GM18517 (cell line): Measurements from ENCODE around the gene KRTAP10-11.
"Not testable (repeated sequence)": the region's sequence is repeated elsewhere in the genome, so short reads cannot be mapped to it uniquely, and the experiment has no call there.

Source experiments
- ATAC-seq: cut with Tn5 transposase; IDR thresholded peaks from one replicate; pipeline ENCODE4 v1.9.1; 2021; ENCODE audit warnings: mild to moderate bottlenecking, moderate library complexity; ENCODE audit not compliant: unreplicated experiment

KRTAP10-11 gene, protein sequence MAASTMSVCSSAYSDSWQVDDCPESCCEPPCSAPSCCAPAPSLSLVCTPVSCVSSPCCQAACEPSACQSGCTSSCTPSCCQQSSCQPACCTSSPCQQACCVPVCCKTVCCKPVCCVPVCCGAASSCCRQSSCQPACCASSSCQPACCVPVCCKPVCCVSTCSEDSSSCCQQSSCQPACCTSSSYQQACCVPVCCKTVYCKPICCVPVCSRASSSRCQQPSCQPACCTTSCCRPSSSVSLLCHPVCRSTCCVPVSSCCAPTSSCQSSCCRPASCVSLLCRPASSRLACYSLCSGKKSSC

DNA sequence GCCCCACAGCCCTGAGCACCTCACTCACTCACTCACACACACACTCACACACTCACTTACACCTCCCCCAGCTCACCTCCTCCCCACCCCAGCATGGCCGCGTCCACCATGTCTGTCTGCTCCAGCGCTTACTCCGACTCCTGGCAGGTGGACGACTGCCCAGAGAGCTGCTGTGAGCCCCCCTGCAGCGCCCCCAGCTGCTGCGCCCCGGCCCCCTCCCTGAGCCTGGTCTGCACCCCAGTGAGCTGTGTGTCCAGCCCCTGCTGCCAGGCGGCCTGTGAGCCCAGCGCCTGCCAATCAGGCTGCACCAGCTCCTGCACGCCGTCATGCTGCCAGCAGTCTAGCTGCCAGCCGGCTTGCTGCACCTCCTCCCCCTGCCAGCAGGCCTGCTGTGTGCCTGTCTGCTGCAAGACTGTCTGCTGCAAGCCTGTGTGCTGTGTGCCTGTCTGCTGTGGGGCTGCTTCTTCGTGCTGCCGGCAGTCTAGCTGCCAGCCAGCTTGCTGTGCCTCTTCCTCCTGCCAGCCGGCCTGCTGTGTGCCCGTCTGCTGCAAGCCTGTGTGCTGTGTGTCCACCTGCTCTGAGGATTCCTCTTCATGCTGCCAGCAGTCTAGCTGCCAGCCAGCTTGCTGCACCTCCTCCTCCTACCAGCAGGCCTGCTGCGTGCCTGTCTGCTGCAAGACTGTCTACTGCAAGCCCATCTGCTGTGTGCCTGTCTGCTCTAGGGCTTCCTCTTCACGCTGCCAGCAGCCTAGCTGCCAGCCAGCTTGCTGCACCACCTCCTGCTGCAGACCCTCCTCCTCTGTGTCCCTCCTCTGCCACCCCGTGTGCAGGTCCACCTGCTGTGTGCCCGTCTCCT is at the start of gene KRTAP10-11:
Gene KRTAP10-11, plus strand, starts transcription at position 49 of the 856 bp plus-strand sequence. Its CDS starts 45 bp downstream, at position 94.
- ATAC-seq: not testable (repeated sequence)

DNA sequence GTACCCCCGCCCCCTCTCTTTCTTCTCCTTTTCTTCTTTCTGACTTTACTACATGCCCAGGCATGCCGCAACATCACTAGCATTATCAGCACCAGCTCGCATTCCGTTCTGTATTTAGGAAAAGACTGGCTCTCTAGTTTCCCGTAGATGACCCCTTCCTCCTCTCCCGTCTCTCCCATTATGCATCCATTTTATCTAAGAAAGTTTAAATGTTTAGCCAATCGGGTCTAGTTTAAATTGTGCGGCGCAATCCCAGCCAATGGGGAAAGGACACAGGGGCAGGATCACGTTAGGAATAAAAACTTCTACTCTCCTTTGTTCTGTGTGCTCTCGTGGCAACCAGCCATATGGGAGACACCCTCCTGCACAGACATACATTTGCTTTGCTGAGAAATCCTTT is 48.2 kb upstream of the KRTAP10-11 start:
- ATAC-seq: no peak

DNA sequence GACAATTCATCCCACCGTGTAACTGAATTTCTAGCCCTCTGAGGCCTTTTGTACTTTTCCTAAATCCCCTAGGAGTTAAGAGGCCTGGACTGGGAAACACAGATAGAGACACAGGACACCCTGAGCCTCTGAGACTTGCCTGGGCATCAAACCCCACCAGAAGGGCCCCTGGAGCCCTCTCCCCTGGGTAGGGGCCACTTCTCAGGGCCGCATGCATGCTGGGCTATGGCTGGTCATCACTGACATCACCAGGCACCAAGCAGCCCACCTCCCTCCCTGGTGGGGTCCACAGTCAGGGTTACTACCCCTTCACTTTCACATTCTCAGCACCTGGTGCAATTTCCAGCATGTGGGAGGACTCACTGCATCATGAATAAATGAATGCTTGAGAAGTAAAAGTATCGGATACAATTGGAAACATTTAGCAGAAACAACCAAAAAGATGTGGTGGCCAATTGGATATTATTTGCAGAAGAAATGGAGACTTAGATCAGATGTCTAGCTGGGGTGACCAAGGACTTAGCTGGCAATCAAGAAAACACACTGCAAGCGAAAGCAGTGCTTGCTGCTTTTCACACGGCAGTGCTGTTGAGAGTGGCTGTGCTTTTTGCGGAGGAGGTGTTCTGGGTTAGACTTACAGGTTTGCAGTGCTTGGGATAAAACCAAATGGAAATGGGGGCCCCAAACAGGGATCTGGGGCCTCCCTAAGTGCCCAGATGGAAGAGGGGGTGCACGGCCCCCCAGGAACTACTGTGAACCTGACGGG is 46.8 kb upstream of the KRTAP10-11 start:
- no peak for ATAC-seq

DNA sequence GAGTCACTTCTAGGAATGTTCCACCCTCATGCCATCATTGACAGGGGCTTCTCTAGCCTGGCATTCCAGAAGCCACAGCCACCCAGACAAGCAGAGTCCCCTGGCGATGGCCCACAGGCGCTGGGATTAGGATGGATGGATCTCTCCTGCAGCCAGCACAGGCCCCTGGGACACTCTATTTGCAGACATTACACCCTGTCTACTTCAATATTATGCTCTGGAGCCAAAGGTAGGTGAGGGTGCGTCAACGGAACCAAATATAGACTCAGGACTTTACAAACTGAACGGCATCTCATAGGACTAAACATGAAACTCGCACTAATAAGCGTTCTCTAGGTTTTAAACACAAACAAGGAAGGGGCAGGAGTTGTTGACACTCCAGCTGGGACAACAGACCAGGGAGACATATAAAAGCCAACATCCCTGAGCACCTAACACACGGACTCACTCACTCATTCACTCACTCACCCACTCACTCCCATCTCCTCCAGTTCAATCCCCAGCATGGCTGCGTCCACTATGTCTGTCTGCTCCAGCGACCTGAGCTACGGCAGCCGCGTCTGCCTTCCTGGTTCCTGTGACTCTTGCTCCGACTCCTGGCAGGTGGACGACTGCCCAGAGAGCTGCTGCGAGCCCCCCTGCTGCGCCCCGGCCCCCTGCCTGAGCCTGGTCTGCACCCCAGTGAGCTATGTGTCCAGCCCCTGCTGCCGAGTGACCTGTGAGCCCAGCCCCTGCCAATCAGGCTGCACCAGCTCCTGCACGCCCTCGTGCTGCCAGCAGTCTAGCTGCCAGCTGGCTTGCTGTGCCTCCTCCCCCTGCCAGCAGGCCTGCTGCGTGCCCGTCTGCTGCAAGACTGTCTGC is 45.9 kb upstream of the KRTAP10-11 start, which contains the start of gene KRTAP10-7:
Gene KRTAP10-7, plus strand, starts transcription at position 480 of the 861 bp plus-strand sequence. Its CDS starts 25 bp downstream, at position 505.
- ATAC-seq: not testable (repeated sequence)

DNA sequence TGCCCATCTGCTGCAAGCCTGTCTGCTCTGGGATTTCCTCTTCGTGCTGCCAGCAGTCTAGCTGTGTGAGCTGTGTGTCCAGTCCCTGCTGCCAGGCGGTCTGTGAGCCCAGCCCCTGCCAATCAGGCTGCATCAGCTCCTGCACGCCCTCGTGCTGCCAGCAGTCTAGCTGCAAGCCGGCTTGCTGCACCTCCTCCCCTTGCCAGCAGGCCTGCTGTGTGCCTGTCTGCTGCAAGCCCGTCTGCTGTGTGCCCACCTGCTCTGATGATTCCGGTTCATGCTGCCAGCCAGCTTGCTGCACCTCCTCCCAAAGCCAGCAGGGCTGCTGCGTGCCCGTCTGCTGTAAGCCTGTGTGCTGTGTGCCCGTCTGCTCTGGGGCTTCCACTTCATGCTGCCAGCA is 45.1 kb upstream of the KRTAP10-11 start:
- not testable (repeated sequence) for ATAC-seq

DNA sequence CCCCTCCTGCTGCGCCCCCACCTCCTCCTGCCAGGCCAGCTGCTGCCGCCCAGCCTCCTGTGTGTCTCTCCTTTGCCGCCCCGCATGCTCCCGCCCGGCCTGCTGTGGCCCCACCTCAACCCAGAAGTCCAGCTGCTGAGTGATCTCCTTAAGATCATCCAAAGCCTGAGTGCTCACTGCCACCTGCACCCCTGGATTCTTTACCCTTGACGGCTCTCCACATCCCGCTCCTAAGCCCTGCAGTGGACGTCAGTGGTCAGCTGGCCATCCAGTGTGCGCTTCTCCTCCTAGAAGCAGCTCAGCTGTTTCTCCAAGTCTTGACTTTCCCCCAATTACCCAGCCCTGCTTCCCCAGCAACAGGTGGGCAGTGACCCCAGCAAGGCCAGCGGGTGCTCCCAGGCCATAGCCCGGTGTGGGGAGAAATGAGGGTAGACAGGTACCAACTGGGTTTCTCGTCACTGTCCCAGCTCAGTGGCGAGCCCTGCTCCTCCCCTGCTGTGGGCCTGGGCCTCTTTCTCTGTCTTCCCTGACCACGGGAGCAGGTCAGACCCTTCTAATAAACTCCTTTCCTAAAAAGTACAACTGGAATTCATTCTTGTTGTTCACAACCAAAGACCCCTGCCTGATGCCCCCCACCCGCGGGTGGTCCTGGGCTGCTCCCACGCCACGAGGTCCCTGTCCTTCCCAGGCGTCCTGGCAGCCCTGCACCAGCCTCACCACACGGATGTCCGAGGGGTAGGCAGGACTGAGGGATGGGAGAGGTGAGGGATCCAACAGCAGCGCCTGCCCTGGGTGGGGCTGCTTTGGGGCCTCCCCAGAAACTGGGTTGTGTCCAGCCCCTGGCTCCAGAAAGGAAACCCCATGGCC is 44.4 kb upstream of the KRTAP10-11 start:
- ATAC-seq: no peak

DNA sequence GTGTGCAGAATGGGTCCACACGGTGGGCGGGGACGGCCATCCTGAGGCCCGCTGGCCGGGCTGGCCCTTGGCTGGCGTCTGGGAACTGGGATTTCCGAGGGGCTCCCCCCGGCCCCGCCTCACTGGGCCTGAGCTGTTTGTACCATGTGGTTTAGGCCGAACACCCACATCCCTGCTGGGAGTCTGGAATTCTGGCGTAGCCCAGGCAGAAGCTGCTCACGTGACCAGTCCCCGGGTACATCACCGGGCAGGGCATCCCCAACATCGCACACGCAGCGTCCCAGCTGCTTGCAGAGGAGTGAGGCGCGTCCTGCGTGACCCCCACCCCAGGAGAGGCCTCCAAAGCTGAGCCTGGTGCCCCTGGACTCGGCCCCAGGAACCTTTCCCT is 43.8 kb upstream of the KRTAP10-11 start:
- ATAC-seq: no peak

DNA sequence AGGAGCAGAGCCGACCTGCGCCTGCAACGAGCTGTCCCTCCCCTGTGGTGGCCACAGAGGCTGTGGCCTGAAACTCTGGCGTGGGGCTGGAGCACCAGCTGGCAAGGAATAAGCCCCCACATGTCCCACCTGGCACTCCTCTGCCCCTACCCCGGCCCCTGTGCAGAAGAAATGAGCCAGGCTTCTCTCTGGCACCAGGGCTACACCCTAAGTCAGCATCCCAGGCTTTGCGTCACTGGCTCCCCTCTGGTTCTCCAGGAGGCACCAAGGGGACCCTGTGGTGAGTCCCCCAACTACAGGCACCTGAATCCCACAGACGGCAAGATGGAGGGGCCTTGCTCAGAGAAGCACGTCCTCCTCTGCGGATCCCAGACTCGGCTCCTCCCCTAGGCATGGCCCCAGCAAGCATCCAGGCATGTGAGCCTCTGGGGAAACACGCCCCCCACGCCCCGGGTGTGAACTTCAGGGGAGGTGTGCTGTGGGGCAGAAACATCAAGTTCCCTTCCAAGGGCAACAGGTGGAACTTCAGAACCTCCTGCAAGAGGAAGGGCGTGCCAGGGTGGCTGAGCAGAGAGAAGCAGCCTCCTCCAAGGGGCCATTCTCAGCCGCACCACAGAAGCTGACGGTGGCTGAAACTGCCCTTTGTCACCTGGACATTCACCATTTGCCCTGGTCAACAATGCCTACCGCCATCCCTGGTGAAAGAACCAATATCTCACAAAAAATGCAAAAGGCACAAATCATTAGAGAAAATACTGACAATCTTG is 42.9 kb upstream of the KRTAP10-11 start:
- no peak for ATAC-seq

DNA sequence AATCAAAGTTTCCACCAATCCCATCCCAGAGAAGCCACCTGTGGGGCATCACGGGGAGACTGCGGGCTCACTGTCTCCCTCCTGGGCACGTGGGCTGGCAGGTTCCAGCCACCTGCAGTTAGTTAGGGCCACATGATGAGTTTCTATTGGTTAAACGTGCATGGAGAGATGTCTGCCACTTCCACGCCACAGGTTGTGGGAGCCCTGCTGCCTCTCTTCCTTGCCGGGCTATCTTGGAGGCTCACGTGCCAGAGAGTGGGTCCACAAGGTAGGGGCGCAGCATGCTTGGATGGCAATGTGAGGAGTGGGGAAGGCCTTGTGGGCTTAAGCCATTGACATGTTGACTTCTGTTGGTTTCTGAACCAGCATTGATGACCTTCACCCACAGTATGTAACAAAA is 42.3 kb upstream of the KRTAP10-11 start:
- no peak for ATAC-seq

DNA sequence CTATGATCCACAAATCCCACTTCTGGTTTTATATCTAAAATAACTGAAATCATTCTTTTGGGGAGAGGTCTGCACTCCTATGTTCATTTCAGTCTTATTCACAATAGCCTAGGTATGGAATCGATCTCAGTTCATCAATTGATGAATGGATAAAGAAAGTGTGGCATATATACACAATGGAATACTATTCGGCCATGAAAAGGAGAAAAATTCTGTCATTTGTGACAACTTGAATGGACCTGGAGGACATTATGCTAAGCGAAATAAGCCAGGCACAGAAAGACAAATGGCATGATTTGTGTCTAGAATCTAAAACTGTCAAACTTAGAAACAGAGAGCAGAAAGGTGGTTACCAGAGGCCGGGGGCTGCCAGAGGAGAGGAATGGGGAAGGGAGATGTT is 39.7 kb upstream of the KRTAP10-11 start:
- no peak for ATAC-seq

DNA sequence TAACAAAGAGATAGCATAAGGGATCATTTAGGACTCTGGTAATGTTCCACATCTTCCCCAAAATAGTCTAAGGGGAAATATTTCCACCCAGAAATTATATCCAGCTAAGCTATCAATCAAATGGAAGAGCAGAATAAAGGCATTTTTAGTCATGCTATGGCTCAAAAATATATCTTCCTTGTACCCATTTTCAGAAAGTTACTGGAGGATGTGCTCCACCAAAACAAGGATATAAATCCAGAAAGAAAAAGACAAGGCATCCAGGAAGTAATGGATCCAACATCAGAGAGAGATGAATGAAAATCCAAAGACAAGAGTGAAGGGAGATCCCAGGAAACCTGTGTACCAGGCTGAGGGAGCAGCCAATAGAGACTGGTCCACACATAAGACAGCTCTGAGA is 37.0 kb upstream of the KRTAP10-11 start:
- ATAC-seq: no peak

DNA sequence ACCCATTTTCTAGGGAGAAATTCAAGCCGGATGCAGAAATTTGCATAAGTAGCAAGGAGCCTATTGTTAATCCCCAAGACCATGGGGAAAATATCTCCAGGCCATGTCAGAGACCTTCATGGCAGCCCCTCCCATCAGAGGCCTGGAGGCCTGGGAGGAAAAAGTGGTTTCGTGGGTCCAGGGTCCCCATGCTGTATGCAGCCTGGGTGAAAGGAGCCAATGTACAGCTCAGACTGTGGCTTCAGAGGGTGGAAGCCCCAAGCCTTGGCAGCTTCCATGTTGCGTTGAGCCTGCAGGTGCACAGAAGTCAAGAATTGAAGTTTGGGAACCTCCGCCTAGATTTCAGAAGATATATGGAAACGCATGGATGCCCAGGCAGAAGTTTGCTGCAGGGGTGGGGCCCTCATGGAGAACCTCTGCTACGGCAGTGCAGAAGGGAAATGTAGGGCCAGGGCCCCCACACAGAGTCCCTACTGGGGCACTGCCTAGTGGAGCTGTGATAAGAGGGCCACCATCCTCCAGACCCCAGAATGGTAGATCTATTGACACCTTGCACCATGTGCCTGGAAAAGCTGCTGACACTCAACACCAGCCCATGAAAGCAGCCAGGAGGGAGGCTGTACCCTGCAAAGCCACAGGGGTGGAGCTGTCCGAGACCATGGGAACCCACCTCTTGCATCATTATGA is 35.9 kb upstream of the KRTAP10-11 start:
- ATAC-seq: not testable (repeated sequence)

DNA sequence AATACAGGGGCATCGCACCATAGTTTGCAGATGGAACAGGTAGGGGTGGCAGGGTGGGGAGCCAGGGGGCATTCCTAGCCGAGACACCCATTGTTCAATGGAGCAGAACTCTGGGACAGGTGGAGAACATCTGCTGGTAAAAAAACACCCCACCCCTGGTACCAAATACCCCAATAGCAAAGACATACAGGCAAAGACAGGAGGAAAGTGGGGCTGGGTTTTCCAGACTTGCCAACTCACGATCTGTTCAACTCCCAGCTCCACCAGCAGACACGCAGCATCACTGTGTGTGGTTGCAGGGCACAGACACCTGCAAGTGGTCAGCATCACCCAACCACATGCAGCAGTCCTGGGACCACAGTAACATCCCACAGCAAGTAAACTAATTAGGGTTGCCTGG is 34.7 kb upstream of the KRTAP10-11 start:
- no peak for ATAC-seq

DNA sequence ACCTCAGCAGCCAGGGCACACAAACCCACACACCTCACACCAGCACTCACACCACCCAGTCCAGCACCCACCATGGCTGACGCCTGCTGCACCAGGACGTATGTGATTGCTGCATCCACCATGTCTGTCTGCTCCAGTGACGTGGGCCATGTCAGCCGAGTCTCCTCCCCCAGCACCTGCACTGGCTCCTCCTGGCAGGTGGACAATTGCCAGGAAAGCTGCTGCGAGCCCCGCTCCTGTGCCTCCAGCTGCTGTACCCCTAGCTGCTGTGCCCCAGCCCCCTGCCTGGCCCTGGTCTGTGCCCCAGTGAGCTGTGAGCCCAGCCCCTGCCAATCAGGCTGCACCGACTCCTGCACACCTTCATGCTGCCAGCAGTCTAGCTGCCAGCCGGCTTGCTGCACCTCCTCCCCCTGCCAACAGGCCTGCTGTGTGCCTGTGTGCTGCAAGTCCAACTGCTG is 34.2 kb upstream of the KRTAP10-11 start, which contains the start of gene KRTAP10-8:
Gene KRTAP10-8, plus strand, starts transcription at position 51 of the 458 bp plus-strand sequence. Its CDS starts 22 bp downstream, at position 73.
- no peak for ATAC-seq

DNA sequence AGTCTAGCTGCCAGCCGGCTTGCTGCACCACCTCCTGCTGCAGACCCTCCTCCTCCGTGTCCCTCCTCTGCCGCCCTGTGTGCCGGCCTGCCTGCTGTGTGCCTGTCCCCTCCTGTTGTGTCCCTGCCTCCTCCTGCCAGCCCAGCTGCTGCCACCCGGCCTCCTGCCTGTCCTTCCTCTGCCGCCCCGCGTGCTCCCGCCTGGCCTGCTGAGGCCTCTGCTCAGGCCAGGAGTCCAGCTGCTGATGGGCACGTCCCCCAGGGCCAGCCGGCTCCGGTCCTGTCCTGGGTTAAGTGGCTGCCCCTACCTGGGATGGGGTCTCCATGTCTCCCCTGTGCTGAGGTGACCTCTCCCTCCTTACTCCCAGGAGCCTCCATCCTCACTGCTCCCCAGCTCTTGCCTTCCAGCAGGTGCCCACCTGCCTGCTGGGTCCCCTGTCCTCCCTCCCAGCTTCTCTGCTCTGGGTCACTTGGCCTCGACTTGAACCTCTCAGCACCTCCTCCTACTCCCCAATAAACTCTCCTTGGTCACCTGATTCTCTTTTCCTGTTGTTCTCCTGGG is 33.5 kb upstream of the KRTAP10-11 start:
- no peak for ATAC-seq

DNA sequence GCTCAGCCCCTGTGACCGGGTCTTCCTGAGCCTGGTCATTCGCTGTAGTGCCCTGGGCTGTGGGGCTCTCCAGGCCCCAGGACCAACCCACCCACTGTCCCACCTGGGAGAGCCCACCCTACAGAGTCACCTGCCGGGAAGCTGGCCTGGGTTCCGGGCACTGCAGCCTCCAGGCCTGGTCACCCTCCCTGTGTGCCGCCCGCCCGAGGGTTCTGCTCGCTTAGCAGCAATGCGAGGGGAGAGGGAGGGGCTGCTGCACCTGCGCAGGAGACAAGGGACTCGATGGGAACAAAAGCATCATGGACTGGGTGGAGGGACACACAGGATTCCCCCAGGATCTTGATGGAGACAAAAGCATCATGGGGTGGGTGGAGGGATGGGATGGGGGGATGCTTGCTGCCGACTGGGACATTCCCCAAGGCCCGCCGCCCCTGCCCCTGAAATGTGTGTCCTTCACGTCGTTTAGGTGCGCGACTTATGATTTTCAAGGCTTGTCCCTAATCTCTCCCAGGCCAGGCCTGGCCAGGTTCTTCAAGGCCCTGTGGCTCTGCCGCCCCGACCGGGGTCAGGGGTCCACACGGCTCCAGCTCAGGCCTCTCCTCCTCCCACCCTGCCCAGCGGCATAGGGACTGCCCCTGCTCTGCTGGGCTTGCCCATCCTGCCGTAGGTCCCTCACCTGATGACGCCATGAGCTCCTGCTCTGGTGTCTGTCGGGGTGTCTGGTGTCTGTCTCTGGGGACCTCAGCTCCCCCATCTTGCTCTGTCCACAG is 32.6 kb upstream of the KRTAP10-11 start:
- ATAC-seq: no peak

DNA sequence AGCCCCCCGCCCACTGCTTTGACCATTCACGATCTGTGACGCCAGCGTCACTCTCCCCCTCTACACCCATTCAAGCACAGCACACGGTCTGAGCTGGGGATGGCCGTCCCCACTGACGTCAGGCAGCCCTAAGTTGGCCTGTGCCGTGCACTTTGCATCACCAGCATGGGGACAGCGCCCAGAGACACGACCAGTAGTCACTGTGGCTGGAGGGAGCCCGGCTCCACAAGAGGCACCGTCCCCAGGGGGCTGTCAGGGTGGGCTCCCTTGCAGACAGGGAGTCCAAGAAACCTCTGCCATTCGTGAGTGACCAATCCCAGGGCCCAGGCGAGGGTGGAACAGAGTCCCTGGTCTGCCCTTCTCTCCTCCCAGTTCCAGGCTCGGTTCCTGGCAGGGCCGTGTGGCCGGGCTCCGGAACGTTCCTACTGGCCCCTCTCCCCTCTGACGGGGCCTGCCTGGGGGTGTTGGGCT is 32.0 kb upstream of the KRTAP10-11 start:
- no peak for ATAC-seq
